ENCODE results near the gene AMER3. TPM values are rescaled to one million over a fixed set of nuclear protein-coding genes. Genes with fewer than 3 reads are reported as not detected.

The AMER3 gene
- total RNA-seq, 1 donor from 2014 or later, result not detected

Other genes starting within 250 kb of the AMER3 start
- gene POTEI, start 246.2 kb upstream of the AMER3 start, total RNA-seq, result 0.06 TPM in 1 of 2 replicates, not detected in the other
- gene CFC1B, start 234.3 kb upstream of the AMER3 start, total RNA-seq, result not detected in 2 replicates
- not detected in 2 replicates for gene CFC1, start 156.0 kb upstream of the AMER3 start, total RNA-seq
- gene POTEJ, start 144.1 kb upstream of the AMER3 start, total RNA-seq, result not detected in 2 replicates
- gene GPR148, start 26.5 kb upstream of the AMER3 start, total RNA-seq, result not detected in 2 replicates
- gene ARHGEF4, start 81.4 kb downstream of the AMER3 start, total RNA-seq, result 0.24 and 0.58 TPM in 2 replicates

All from glomerular endothelial cell (primary cell).